ENCODE data around the gene SPINT1.

- no peak for TF ChIP-seq GATA3 (IDR thresholded peaks at IDR 0.05; ENCODE audit: low read depth, low read length)
- no peak for TF ChIP-seq GATA2 (IDR thresholded peaks at IDR 0.05; ENCODE audit: low read depth, low read length)
Measured at GRCh38 chr15:40869686-40870085, 25.8 kb downstream of the SPINT1 start.
